OCI-LY3 (cell line): ENCODE data around the gene JAZF1.

ENCODE experiments used
- CTCF ChIP-seq: fragments of 200-600, 300-600 bp; sonication (generic); IDR thresholded peaks from 2 replicates; pipeline ENCODE4 v1.5.1; 2014; ENCODE audit warnings: antibody characterized with exemption, low read length, low read depth
- EZH2phosphoT487 ChIP-seq: fragments of 200-600 bp; shearing (Covaris generic); IDR thresholded peaks from 2 replicates; pipeline ENCODE4 v1.6.1; 2018; ENCODE audit warnings: antibody characterized with exemption, mixed run types, low read depth

GRCh38 chr7:28157076-28157745, 23.4 kb downstream of the JAZF1 start:
- TF ChIP-seq CTCF, result no peak
- no peak for TF ChIP-seq EZH2phosphoT487
